GM23338 (cell line): ENCODE data around the gene ACVRL1. TPM values are rescaled to one million over a fixed set of nuclear protein-coding genes. Genes with fewer than 3 reads are reported as not detected.

Source experiments
- ATAC-seq: fragments of 200-7000 bp; cut with Tn5 transposase; 3 replicates; pipeline ENCODE4 v1.9.1; 2020
- DNase-seq: peaks from one replicate; pipeline ENCODE4 v3.0.0-alpha.2; 2015; ENCODE audit warnings: low spot score
- H2AFZ ChIP-seq: fragments of 200-600 bp; sonication (generic); 2 replicates; pipeline ENCODE4 v1.8.0; 2016; ENCODE audit warnings: antibody characterized with exemption, mild to moderate bottlenecking, moderate library complexity
- H3F3A ChIP-seq: fragments of 200-600 bp; sonication (generic); replicated peaks from 2 replicates; pipeline ENCODE4 v1.8.0; 2017; ENCODE audit warnings: antibody characterized with exemption, mixed run types, low read depth
- H3K27ac ChIP-seq: fragments of 200-600 bp; sonication (generic); 2 replicates; pipeline ENCODE4 v1.6.1; 2016; ENCODE audit warnings: low read depth
- H3K27me3 ChIP-seq: fragments of 200-600 bp; sonication (generic); 2 replicates; pipeline ENCODE4 v1.8.0; 2016; ENCODE audit warnings: mild to moderate bottlenecking, mixed run types, moderate library complexity; ENCODE audit not compliant: insufficient read depth
- H3K36me3 ChIP-seq: fragments of 200-600 bp; sonication (generic); 2 replicates; pipeline ENCODE4 v1.8.0; 2016; ENCODE audit warnings: mild to moderate bottlenecking; ENCODE audit not compliant: insufficient read depth
- H3K4me1 ChIP-seq: fragments of 200-600 bp; sonication (generic); 2 replicates; pipeline ENCODE4 v1.8.0; 2016; ENCODE audit warnings: mild to moderate bottlenecking, moderate library complexity; ENCODE audit not compliant: insufficient read depth
- H3K4me2 ChIP-seq: fragments of 200-600 bp; sonication (generic); 2 replicates; pipeline ENCODE4 v1.7.1; 2017; ENCODE audit warnings: mixed run types
- H3K4me3 ChIP-seq: fragments of 200-600 bp; sonication (generic); 2 replicates; pipeline ENCODE4 v1.6.1; 2016; ENCODE audit warnings: mixed run types
- H3K79me2 ChIP-seq: fragments of 200-600 bp; sonication (generic); replicated peaks from 2 replicates; pipeline ENCODE4 v1.8.0; 2017; ENCODE audit warnings: mild to moderate bottlenecking; ENCODE audit not compliant: insufficient read depth
- H3K9me2 ChIP-seq: fragments of 200-600 bp; sonication (generic); 2 replicates; pipeline ENCODE4 v1.8.0; 2017; ENCODE audit not compliant: insufficient read depth
- H4K20me1 ChIP-seq: fragments of 200-600 bp; sonication (generic); replicated peaks from 2 replicates; pipeline ENCODE4 v1.8.0; 2017; ENCODE audit warnings: mild to moderate bottlenecking; ENCODE audit not compliant: insufficient read depth
- H3K27ac Mint-ChIP-seq: 2 replicates; pipeline ENCODE4 v1.8.0; 2020; ENCODE audit warnings: inconsistent platforms, mild to moderate bottlenecking, moderate library complexity, mixed read lengths
- H3K27me3 Mint-ChIP-seq: 3 replicates; pipeline ENCODE4 v1.8.0; 2022; ENCODE audit warnings: low read depth, mild to moderate bottlenecking, moderate library complexity, mixed read lengths, inconsistent platforms; ENCODE audit not compliant: insufficient read depth, poor library complexity
- H3K36me3 Mint-ChIP-seq: 3 replicates; pipeline ENCODE4 v1.8.0; 2021; ENCODE audit warnings: low read depth, mild to moderate bottlenecking, inconsistent platforms, moderate library complexity, mixed read lengths
- H3K4me1 Mint-ChIP-seq: 3 replicates; pipeline ENCODE4 v1.8.0; 2020; ENCODE audit warnings: mild to moderate bottlenecking, inconsistent platforms, mixed read lengths
- H3K4me3 Mint-ChIP-seq: 3 replicates; pipeline ENCODE4 v1.8.0; 2021; ENCODE audit warnings: moderate library complexity, mild to moderate bottlenecking, inconsistent platforms, mixed read lengths
- H3K9me3 Mint-ChIP-seq: 3 replicates; pipeline ENCODE4 v1.8.0; 2020; ENCODE audit warnings: moderate library complexity, mild to moderate bottlenecking, inconsistent platforms, mixed read lengths
- CREB1 ChIP-seq: fragments of 250-450 bp; sonication (Bioruptor Pico); IDR thresholded peaks from 2 replicates; pipeline ENCODE4 v1.5.0; 2020; ENCODE audit warnings: low read depth, mild to moderate bottlenecking, moderate library complexity
- EZH2 ChIP-seq: fragments of 200-600 bp; sonication (generic); IDR thresholded peaks from one replicate; pipeline ENCODE4 v1.8.0; 2017; ENCODE audit warnings: antibody characterized with exemption, mild to moderate bottlenecking, low read depth; ENCODE audit not compliant: unreplicated experiment
- EZH2phosphoT487 ChIP-seq: fragments of 200-600 bp; sonication (generic); IDR thresholded peaks from one replicate; pipeline ENCODE4 v1.8.1; 2018; ENCODE audit warnings: antibody characterized with exemption; ENCODE audit not compliant: unreplicated experiment
- JUNB ChIP-seq: IDR thresholded peaks from one replicate; pipeline ENCODE4 v1.6.1; 2016; ENCODE audit warnings: antibody characterized with exemption; ENCODE audit not compliant: unreplicated experiment
- NANOG ChIP-seq: IDR thresholded peaks from 2 replicates; pipeline ENCODE4 v1.6.1; 2016; ENCODE audit warnings: antibody characterized with exemption, borderline replicate concordance
- POLR2AphosphoS5 ChIP-seq: IDR thresholded peaks from 2 replicates; pipeline ENCODE4 v1.6.1; 2016; ENCODE audit warnings: antibody characterized with exemption, low read depth
- STAT1 ChIP-seq: IDR thresholded peaks from one replicate; pipeline ENCODE4 v1.6.1; 2016; ENCODE audit warnings: antibody characterized with exemption; ENCODE audit not compliant: unreplicated experiment
- ZNF114 ChIP-seq: fragments of 250-450 bp; sonication (Bioruptor Pico); IDR thresholded peaks from 2 replicates; pipeline ENCODE4 v1.5.0; 2020; ENCODE audit warnings: mild to moderate bottlenecking, moderate library complexity
- ZNF331 ChIP-seq: fragments of 250-450 bp; sonication (Bioruptor Pico); IDR thresholded peaks from 2 replicates; pipeline ENCODE4 v1.5.0; 2020; ENCODE audit warnings: low read depth, mild to moderate bottlenecking, moderate library complexity
- polyA plus RNA-seq: library from polyadenylated mRNA; unstranded; fragments of >200 nt; fragmentation: Nextera tagmentation; extraction: Ambion mirVana; gene quantifications from 2 replicates; pipeline ENCODE4 v1.2.1, GENCODE V29; 2016
- total RNA-seq: library from RNA; depleted of rRNA; stranded (reverse); fragments of >200 nt; shearing (Covaris generic); gene quantifications from 2 replicates; pipeline ENCODE4 v1.2.3, GENCODE V29; 2014
- TF ChIP-seq, protein P1 (sequence below), 2 experiments: fragments of 200-600 bp in 1 of 2; sonication (generic) in 1 of 2; conservative IDR thresholded peaks; 2 replicates each; pipeline versions ENCODE4 v1.5.1 to v1.6.1; 2016 to 2017; ENCODE audit warnings: antibody characterized with exemption in 2 of 2, low read depth in 2 of 2, mild to moderate bottlenecking in 2 of 2, moderate library complexity in 1 of 2
- TF ChIP-seq, protein P2 (sequence below): fragments of 250-450 bp; sonication (Bioruptor Pico); IDR thresholded peaks from 2 replicates; pipeline ENCODE4 v1.5.0; 2020; ENCODE audit warnings: mild to moderate bottlenecking, moderate library complexity
- TF ChIP-seq, protein P3 (sequence below): IDR thresholded peaks from one replicate; pipeline ENCODE4 v1.6.1; 2018; ENCODE audit warnings: antibody characterized with exemption; ENCODE audit not compliant: unreplicated experiment
- TF ChIP-seq, protein P4 (sequence below): IDR thresholded peaks from 2 replicates; pipeline ENCODE4 v1.6.1; 2016; ENCODE audit warnings: antibody characterized with exemption

Gene ACVRL1
- total and polyA plus RNA-seq, 2 experiments from 2014 or later = 0.28 TPM; not detected in 1

DNA sequence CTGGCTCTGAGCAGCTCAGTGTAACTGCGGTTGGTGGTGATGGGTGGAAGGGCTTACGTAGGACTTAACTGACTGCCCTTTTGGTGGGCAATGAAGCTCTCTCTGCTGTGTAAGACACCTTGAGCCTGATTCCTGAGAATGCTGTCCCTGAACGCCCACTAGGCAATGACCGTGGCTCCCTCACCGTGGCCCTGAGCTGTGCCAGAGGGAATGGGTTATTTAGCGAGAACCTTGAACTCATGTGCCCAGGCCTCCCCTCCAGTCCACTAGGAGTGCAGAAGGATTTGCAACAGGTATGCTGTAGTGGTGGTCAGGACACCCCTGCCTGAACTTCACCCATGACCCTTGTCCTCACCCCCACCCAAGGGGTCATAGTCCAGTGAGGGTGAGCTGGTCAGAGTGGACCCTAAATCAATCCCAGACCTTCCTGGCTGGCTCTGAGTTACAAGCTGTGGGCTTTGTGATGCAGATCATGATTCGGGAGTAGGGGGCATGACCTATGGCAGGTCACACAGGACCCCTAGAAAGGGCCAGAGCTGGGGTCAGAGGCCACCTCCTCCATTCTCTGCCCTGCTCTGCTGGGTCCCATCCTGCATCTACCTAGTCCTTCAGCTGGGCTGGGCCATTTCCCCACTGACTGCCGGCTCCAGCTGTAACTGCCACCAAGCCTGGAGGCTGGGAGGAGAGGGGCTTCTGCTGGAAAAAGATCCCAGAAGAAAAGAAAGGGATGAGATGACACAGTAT is 33.9 kb upstream of the ACVRL1 start:
- no peak overlapping the region for H3K27ac Mint-ChIP-seq
- no peak for TF ChIP-seq ZNF331 (CRISPR knock-in tag)
- TF ChIP-seq, protein P1, sequence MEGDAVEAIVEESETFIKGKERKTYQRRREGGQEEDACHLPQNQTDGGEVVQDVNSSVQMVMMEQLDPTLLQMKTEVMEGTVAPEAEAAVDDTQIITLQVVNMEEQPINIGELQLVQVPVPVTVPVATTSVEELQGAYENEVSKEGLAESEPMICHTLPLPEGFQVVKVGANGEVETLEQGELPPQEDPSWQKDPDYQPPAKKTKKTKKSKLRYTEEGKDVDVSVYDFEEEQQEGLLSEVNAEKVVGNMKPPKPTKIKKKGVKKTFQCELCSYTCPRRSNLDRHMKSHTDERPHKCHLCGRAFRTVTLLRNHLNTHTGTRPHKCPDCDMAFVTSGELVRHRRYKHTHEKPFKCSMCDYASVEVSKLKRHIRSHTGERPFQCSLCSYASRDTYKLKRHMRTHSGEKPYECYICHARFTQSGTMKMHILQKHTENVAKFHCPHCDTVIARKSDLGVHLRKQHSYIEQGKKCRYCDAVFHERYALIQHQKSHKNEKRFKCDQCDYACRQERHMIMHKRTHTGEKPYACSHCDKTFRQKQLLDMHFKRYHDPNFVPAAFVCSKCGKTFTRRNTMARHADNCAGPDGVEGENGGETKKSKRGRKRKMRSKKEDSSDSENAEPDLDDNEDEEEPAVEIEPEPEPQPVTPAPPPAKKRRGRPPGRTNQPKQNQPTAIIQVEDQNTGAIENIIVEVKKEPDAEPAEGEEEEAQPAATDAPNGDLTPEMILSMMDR (conservative IDR thresholded peaks at IDR 0.05; ENCODE audit: low read depth in 2 of 2) = no peak
- TF ChIP-seq NANOG = no peak
- no peak for TF ChIP-seq JUNB
- no peak for TF ChIP-seq EZH2
- TF ChIP-seq STAT1 = no peak
- TF ChIP-seq EZH2phosphoT487 = no peak
- no peak for TF ChIP-seq POLR2AphosphoS5
- TF ChIP-seq, protein P2, sequence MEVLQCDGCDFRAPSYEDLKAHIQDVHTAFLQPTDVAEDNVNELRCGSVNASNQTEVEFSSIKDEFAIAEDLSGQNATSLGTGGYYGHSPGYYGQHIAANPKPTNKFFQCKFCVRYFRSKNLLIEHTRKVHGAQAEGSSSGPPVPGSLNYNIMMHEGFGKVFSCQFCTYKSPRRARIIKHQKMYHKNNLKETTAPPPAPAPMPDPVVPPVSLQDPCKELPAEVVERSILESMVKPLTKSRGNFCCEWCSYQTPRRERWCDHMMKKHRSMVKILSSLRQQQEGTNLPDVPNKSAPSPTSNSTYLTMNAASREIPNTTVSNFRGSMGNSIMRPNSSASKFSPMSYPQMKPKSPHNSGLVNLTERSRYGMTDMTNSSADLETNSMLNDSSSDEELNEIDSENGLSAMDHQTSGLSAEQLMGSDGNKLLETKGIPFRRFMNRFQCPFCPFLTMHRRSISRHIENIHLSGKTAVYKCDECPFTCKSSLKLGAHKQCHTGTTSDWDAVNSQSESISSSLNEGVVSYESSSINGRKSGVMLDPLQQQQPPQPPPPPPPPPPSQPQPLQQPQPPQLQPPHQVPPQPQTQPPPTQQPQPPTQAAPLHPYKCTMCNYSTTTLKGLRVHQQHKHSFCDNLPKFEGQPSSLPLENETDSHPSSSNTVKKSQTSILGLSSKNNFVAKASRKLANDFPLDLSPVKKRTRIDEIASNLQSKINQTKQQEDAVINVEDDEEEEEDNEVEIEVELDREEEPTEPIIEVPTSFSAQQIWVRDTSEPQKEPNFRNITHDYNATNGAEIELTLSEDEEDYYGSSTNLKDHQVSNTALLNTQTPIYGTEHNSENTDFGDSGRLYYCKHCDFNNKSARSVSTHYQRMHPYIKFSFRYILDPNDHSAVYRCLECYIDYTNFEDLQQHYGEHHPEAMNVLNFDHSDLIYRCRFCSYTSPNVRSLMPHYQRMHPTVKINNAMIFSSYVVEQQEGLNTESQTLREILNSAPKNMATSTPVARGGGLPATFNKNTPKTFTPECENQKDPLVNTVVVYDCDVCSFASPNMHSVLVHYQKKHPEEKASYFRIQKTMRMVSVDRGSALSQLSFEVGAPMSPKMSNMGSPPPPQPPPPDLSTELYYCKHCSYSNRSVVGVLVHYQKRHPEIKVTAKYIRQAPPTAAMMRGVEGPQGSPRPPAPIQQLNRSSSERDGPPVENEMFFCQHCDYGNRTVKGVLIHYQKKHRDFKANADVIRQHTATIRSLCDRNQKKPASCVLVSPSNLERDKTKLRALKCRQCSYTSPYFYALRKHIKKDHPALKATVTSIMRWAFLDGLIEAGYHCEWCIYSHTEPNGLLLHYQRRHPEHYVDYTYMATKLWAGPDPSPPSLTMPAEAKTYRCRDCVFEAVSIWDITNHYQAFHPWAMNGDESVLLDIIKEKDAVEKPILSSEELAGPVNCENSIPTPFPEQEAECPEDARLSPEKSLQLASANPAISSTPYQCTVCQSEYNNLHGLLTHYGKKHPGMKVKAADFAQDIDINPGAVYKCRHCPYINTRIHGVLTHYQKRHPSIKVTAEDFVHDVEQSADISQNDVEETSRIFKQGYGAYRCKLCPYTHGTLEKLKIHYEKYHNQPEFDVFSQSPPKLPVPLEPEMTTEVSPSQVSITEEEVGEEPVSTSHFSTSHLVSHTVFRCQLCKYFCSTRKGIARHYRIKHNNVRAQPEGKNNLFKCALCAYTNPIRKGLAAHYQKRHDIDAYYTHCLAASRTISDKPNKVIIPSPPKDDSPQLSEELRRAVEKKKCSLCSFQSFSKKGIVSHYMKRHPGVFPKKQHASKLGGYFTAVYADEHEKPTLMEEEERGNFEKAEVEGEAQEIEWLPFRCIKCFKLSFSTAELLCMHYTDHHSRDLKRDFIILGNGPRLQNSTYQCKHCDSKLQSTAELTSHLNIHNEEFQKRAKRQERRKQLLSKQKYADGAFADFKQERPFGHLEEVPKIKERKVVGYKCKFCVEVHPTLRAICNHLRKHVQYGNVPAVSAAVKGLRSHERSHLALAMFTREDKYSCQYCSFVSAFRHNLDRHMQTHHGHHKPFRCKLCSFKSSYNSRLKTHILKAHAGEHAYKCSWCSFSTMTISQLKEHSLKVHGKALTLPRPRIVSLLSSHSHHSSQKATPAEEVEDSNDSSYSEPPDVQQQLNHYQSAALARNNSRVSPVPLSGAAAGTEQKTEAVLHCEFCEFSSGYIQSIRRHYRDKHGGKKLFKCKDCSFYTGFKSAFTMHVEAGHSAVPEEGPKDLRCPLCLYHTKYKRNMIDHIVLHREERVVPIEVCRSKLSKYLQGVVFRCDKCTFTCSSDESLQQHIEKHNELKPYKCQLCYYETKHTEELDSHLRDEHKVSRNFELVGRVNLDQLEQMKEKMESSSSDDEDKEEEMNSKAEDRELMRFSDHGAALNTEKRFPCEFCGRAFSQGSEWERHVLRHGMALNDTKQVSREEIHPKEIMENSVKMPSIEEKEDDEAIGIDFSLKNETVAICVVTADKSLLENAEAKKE (CRISPR knock-in tag) = no peak
- no peak for TF ChIP-seq ZNF114 (CRISPR knock-in tag)
- no peak for TF ChIP-seq CREB1 (CRISPR knock-in tag)
- TF ChIP-seq, protein P3, sequence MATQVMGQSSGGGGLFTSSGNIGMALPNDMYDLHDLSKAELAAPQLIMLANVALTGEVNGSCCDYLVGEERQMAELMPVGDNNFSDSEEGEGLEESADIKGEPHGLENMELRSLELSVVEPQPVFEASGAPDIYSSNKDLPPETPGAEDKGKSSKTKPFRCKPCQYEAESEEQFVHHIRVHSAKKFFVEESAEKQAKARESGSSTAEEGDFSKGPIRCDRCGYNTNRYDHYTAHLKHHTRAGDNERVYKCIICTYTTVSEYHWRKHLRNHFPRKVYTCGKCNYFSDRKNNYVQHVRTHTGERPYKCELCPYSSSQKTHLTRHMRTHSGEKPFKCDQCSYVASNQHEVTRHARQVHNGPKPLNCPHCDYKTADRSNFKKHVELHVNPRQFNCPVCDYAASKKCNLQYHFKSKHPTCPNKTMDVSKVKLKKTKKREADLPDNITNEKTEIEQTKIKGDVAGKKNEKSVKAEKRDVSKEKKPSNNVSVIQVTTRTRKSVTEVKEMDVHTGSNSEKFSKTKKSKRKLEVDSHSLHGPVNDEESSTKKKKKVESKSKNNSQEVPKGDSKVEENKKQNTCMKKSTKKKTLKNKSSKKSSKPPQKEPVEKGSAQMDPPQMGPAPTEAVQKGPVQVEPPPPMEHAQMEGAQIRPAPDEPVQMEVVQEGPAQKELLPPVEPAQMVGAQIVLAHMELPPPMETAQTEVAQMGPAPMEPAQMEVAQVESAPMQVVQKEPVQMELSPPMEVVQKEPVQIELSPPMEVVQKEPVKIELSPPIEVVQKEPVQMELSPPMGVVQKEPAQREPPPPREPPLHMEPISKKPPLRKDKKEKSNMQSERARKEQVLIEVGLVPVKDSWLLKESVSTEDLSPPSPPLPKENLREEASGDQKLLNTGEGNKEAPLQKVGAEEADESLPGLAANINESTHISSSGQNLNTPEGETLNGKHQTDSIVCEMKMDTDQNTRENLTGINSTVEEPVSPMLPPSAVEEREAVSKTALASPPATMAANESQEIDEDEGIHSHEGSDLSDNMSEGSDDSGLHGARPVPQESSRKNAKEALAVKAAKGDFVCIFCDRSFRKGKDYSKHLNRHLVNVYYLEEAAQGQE = no peak
- TF ChIP-seq, protein P4, sequence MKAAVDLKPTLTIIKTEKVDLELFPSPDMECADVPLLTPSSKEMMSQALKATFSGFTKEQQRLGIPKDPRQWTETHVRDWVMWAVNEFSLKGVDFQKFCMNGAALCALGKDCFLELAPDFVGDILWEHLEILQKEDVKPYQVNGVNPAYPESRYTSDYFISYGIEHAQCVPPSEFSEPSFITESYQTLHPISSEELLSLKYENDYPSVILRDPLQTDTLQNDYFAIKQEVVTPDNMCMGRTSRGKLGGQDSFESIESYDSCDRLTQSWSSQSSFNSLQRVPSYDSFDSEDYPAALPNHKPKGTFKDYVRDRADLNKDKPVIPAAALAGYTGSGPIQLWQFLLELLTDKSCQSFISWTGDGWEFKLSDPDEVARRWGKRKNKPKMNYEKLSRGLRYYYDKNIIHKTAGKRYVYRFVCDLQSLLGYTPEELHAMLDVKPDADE = no peak
- H3K4me1 Mint-ChIP-seq = peaks cover 32% of the 10 kb centered on the region

More for the DNA sequence above, 33.9 kb upstream of the ACVRL1 start:
- ATAC-seq (no peak), DNase-seq (no peak)
- H3K9me3 Mint-ChIP-seq = no peaks in the 10 kb centered on the region
- peaks cover 16% of the 10 kb centered on the region; the same call in 1 of the 2 replicates for H3F3A ChIP-seq
- no peak overlapping the region for H3K27ac ChIP-seq
- H4K20me1 ChIP-seq = no peaks in the 10 kb centered on the region
- H3K36me3 ChIP-seq = no peaks in the 10 kb centered on the region
- H3K27me3 ChIP-seq = peaks cover 24% of the 10 kb centered on the region
- no peak overlapping the region for H3K4me2 ChIP-seq
- no peak overlapping the region for H2AFZ ChIP-seq
- peaks cover 26% of the 10 kb centered on the region for H3K4me1 ChIP-seq
- H3K36me3 Mint-ChIP-seq = no peaks in the 10 kb centered on the region
- no peak overlapping the region for H3K4me3 Mint-ChIP-seq
- H3K27me3 Mint-ChIP-seq = peaks cover 11% of the 10 kb centered on the region
- H3K4me3 ChIP-seq = no peak overlapping the region
- H3K9me2 ChIP-seq = no peaks in the 10 kb centered on the region
- no peaks in the 10 kb centered on the region for H3K79me2 ChIP-seq
